Endothelial cell of umbilical vein (primary cell): Measurements from ENCODE around the gene HSCB.

Source experiments
- EZH2 ChIP-seq: IDR thresholded peaks from 2 replicates; pipeline ENCODE4 v1.6.1; 2012; ENCODE audit warnings: borderline replicate concordance, low read depth, mild to moderate bottlenecking, moderate library complexity, low read length, inconsistent platforms; ENCODE audit not compliant: severe bottlenecking
- GATA2 ChIP-seq: IDR thresholded peaks from 2 replicates; pipeline ENCODE4 v1.7.0; 2011; ENCODE audit warnings: low read depth, mild to moderate bottlenecking, moderate library complexity, mixed read lengths, low read length; ENCODE audit not compliant: insufficient read length, insufficient read depth
- POLR2A ChIP-seq: IDR thresholded peaks from 2 replicates; pipeline ENCODE4 v1.6.1; 2012; ENCODE audit warnings: low read depth, mild to moderate bottlenecking, control low read depth, low read length
- POLR2AphosphoS5 ChIP-seq: IDR thresholded peaks from 2 replicates; pipeline ENCODE4 v1.6.1; 2012; ENCODE audit warnings: low read depth, mild to moderate bottlenecking, control low read depth, low read length, moderate library complexity; ENCODE audit not compliant: insufficient read depth
- TF ChIP-seq, protein P1 (sequence below), 2 donors: IDR thresholded peaks; 1 replicate in 1 of 2; 2 replicates in 1 of 2; pipeline ENCODE4 v1.5.1; 2011; ENCODE audit warnings: low read length in 2 of 2, mild to moderate bottlenecking in 2 of 2, moderate library complexity in 2 of 2, control low read depth in 1 of 2, inconsistent platforms in 1 of 2, low read depth in 1 of 2; ENCODE audit not compliant: insufficient read depth in 1 of 2; ENCODE audit errors: extremely low read depth in 1 of 2
- TF ChIP-seq, protein P2 (sequence below): IDR thresholded peaks from 2 replicates; pipeline ENCODE4 v1.6.1; 2011; ENCODE audit not compliant: insufficient read depth, insufficient read length

DNA sequence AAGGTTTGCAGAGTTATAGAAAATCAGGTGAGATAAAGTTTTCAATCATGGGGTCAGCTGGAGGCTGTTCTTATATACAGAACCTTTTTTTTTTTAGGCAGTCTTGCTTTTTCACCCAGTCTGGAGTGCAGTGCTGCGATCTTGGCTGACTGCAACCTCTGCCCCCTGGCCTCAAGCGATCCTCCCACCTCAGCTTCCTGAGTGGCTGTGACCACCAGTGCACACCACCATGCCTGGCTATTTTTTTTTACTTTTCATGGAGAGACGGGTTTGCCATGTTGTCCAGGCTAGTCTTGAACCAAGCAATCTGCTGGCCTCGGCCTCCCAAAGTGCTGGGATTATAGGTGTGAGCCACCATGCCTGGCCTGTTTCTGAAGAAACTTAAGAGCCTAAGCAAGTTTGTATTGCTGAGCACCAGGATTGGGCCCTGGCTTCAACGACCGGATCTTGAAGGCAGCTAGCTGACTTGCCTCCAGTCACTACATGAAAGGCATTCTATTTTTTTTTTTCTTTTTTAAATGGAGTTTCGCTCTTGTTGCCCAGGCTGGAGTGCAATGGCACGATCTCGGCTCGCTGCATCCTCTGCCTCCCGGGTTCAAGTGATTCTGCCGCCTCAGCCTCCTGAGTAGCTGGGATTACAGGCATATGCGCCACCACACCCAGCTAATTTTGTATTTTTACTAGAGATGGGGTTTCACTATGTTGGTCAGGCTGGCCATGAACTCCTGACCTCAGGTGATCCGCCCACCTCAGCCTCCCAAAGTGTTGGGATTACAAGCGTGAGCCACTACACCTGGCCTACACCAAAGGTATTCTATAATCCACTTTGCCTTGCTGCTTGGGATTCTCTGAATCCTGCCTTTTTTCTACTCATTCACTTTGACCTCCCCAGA, 50.9 kb downstream of the HSCB start:
- TF ChIP-seq POLR2AphosphoS5 (no peak), POLR2A (no peak), EZH2 (no peak), GATA2 (no peak)
- TF ChIP-seq, protein P1, sequence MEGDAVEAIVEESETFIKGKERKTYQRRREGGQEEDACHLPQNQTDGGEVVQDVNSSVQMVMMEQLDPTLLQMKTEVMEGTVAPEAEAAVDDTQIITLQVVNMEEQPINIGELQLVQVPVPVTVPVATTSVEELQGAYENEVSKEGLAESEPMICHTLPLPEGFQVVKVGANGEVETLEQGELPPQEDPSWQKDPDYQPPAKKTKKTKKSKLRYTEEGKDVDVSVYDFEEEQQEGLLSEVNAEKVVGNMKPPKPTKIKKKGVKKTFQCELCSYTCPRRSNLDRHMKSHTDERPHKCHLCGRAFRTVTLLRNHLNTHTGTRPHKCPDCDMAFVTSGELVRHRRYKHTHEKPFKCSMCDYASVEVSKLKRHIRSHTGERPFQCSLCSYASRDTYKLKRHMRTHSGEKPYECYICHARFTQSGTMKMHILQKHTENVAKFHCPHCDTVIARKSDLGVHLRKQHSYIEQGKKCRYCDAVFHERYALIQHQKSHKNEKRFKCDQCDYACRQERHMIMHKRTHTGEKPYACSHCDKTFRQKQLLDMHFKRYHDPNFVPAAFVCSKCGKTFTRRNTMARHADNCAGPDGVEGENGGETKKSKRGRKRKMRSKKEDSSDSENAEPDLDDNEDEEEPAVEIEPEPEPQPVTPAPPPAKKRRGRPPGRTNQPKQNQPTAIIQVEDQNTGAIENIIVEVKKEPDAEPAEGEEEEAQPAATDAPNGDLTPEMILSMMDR (IDR thresholded peaks at IDR 0.05; ENCODE audit: extremely low read depth in 1 of 2, insufficient read depth in 1 of 2, low read depth in 1 of 2, low read length in 2 of 2) = no peak
- TF ChIP-seq, protein P2, sequence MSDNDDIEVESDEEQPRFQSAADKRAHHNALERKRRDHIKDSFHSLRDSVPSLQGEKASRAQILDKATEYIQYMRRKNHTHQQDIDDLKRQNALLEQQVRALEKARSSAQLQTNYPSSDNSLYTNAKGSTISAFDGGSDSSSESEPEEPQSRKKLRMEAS = no peak
